Right lobe of liver (tissue), 6 donors: ENCODE results near the gene RAB31. TPM values are rescaled to one million over a fixed set of nuclear protein-coding genes. Genes with fewer than 3 reads are reported as not detected.

Experiments
- ATAC-seq, 4 donors: fragments of 200-7000 bp; cut with Tn5 transposase; one replicate each; pipeline ENCODE4 v1.9.1; 2020; ENCODE audit warnings: mild to moderate bottlenecking in 4 of 4, moderate library complexity in 4 of 4
- DNase-seq, 3 donors: peaks; one replicate each; pipeline ENCODE4 v3.0.0-alpha.2; 2020
- H3K27ac ChIP-seq, 3 donors: fragments of 200-600 bp; one replicate each; pipeline ENCODE4 v1.8.0; 2022
- H3K27me3 ChIP-seq, 2 donors: fragments of 200-600 bp; one replicate each; pipeline ENCODE4 v1.8.0; 2022
- H3K36me3 ChIP-seq, 4 donors: fragments of 200-600 bp; sonication (generic) in 1 of 4; one replicate each; pipeline versions ENCODE4 v1.5.1 to v1.8.0; 2017 to 2022; ENCODE audit warnings: control low read depth in 1 of 4
- H3K4me1 ChIP-seq, 4 donors: fragments of 200-600 bp; sonication (generic) in 1 of 4; one replicate each; pipeline versions ENCODE4 v1.5.1 to v1.8.0; 2017 to 2022; ENCODE audit warnings: control low read depth in 1 of 4
- H3K4me3 ChIP-seq, 3 donors: fragments of 200-600 bp; one replicate each; pipeline ENCODE4 v1.8.0; 2022
- H3K9me3 ChIP-seq, 4 donors: fragments of 200-600 bp; sonication (generic) in 1 of 4; one replicate each; pipeline versions ENCODE4 v1.5.1 to v1.8.0; 2017 to 2022; ENCODE audit warnings: control low read depth in 1 of 4
- CTCF ChIP-seq, 4 donors: fragments of 200-600 bp in 3 of 4; fragments of 450-650 bp in 1 of 4; IDR thresholded peaks; one replicate each; pipeline versions ENCODE4 v1.5.1 to v1.8.0; 2016 to 2022; ENCODE audit warnings: antibody characterized with exemption in 4 of 4, mild to moderate bottlenecking in 2 of 4
- POLR2A ChIP-seq: fragments of 450-650 bp; IDR thresholded peaks from one replicate; pipeline ENCODE4 v1.6.1; 2017; ENCODE audit warnings: antibody characterized with exemption, mild to moderate bottlenecking
- WGBS: methylation state at CpG from one replicate; pipeline ENCODE4 v1.1.6; 2018; ENCODE audit warnings: low coverage, low lambda C conversion rate; ENCODE audit not compliant: insufficient coverage; ENCODE audit errors: missing lambda C conversion rate; 5-methylcytosine and 5-hydroxymethylcytosine counted together
- intact Hi-C, 2 donors: fragments of 100-400 bp; cut with DNase I; formaldehyde crosslinking; loops; one replicate each; pipeline versions ENCODE4 v1.11.2 to v1.14.1; 2022
- total RNA-seq, 6 experiments: library from RNA; depleted of rRNA in 2 of 6; stranded (reverse); fragments of >200 nt in 2 of 6; fragmentation: NEBNext Ultra II Directional in 3 of 6; extraction: Animal tissue kit (Norgen Biotek cat#: 25700) in 3 of 6; gene quantifications; one replicate each; pipeline versions ENCODE4 v1.1.0 to v1.2.4, GENCODE V29; 2016 to 2023
- donor health status: DM: no; HTN: yes; CAD: no.
- donor health status: DM: no; HTN: no; CAD: no.
- donor health status: DM: no; HTN: no; CAD: no.
- donor health status: DM: no; HTN: yes; CAD: no.
- donor health status: DM: no; HTN: yes; CAD: no.

The RAB31 gene
- total RNA-seq, 6 experiments from 2014 or later, result 3.0 to 14.3 (median 5.4) TPM

- intact Hi-C loops, result no loop called here
- WGBS, result 69% methylated on average over 2 of the region's 2 CpGs
- ATAC-seq, result no peak
Observed at GRCh38 chr18:9790261-9790660, 82.2 kb downstream of the RAB31 start.

GRCh38 chr18:9791991-9792390 is 83.9 kb downstream of the RAB31 start:
- ATAC-seq (no peak), DNase-seq (no peak)
- H3K27ac ChIP-seq, result no peak overlapping the region
- TF ChIP-seq POLR2A (no peak), CTCF (IDR thresholded peaks at IDR 0.05) (no peak)
- intact Hi-C loops, result no loop called here
- no peaks in the 10 kb centered on the region for H3K36me3 ChIP-seq
- no peaks in the 10 kb centered on the region for H3K9me3 ChIP-seq
- H3K4me1 ChIP-seq, result no peaks in the 10 kb centered on the region
- no peak overlapping the region for H3K4me3 ChIP-seq
- WGBS, result 57% methylated on average over 2 of the region's 2 CpGs
- no peaks in the 10 kb centered on the region for H3K27me3 ChIP-seq

More at GRCh38 chr18:9790261-9790660, 82.2 kb downstream of the RAB31 start:
- H3K27ac ChIP-seq, result no peak overlapping the region
- H3K4me3 ChIP-seq, result no peak overlapping the region
- TF ChIP-seq CTCF (IDR thresholded peaks at IDR 0.05) (no peak), POLR2A (no peak)
- H3K4me1 ChIP-seq, result no peaks in the 10 kb centered on the region
- no peak for DNase-seq
- no peaks in the 10 kb centered on the region for H3K9me3 ChIP-seq
- no peaks in the 10 kb centered on the region for H3K27me3 ChIP-seq
- no peaks in the 10 kb centered on the region for H3K36me3 ChIP-seq

DNA sequence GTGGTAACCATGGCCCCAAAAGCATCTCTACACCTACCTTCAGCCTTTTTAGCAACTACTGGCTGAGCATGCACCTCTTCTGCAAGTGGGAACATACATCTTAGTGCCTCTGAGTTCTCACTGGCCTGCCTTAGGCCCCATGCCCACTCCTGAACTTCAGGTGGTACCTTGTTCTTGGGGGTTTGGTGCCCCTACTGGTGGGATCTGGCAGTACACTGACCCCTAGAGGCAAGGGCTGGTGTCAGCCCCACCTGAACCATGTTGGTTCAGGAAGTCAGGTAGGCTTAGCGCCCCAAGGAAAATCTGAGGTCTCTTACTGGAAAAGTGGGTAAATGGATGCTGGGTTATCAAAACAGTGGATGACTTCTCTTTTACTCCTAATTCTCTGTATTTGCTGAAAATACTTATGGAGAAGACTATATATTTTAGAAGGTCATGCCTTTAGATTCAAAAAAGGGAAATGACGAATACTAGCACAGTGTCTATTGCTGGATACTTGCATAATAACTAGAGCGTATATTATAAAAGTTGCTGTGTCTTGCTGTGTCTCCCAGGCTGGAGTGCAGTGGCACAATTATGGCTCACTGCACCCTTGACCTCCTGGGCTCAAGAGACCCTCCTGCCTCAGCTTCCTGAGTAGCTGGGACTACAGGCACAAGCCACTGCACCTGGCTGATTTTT is 84.6 kb downstream of the RAB31 start:
- Histone ChIP-seq H3K4me1 (no peaks in the 10 kb centered on the region), H3K27me3 (no peaks in the 10 kb centered on the region), H3K9me3 (no peaks in the 10 kb centered on the region), H3K27ac (no peak overlapping the region), H3K4me3 (no peak overlapping the region), H3K36me3 (no peaks in the 10 kb centered on the region)
- DNase-seq (no peak), ATAC-seq (peak; percentile 50 to 65 (median 60))
- 97% methylated on average over 3 of the region's 3 CpGs for WGBS
- TF ChIP-seq CTCF (IDR thresholded peaks at IDR 0.05) (peak; percentile 21 to 51 (median 32)), POLR2A (no peak)
- intact Hi-C loops, result no loop called here

DNA sequence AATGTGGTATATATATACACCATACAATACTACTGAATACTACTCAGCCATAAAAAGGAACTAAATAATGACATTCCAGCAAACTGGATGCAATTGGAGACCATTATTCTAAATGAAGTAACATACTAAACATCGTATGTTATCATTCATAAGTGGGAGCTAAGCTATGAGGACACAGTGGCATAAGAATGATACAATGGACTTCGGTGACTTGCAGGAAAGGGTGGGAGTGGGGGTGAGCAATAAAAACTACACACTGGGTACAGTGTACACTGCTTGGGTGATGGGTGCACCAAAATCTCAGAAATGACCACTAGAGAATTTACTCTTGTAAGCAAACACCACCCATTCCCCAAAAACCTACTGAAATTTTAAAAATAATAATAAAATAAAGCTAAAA is 87.9 kb downstream of the RAB31 start:
- DNase-seq, result no peak
- no peak overlapping the region for H3K27ac ChIP-seq
- no peaks in the 10 kb centered on the region for H3K4me1 ChIP-seq
- no peak overlapping the region for H3K4me3 ChIP-seq
- TF ChIP-seq CTCF (IDR thresholded peaks at IDR 0.05), result no peak
- TF ChIP-seq POLR2A, result no peak
- WGBS, result 77% methylated on average over 2 of the region's 2 CpGs
- H3K9me3 ChIP-seq, result no peaks in the 10 kb centered on the region
- no peaks in the 10 kb centered on the region for H3K27me3 ChIP-seq
- H3K36me3 ChIP-seq, result no peaks in the 10 kb centered on the region
- ATAC-seq, result no peak
- intact Hi-C loops, result no loop called here
